ENCODE data around the gene SPECC1. TPM values are rescaled to one million over a fixed set of nuclear protein-coding genes. Genes with fewer than 3 reads are reported as not detected.

Gene SPECC1
- total RNA-seq, 1 experiment from 2014 or later: 103 TPM

- TF ChIP-seq USF1 (CRISPR knock-in tag; IDR thresholded peaks at IDR 0.05) (no peak), ZNF138 (CRISPR knock-in tag; conservative IDR thresholded peaks at IDR 0.05) (no peak), TEAD1 (CRISPR knock-in tag; IDR thresholded peaks at IDR 0.05) (no peak)
Observed at GRCh38 chr17:20291853-20292252, 282.7 kb downstream of the SPECC1 start (continued).

- Mint-ChIP-seq H3K27me3 (ENCODE audit: low read depth) (no peaks in the 10 kb centered on the region), H3K4me1 (no peaks in the 10 kb centered on the region), H3K36me3 (peaks cover 40% of the 10 kb centered on the region), H3K9me3 (peaks cover 9% of the 10 kb centered on the region), H3K27ac (no peak overlapping the region), H3K4me3 (no peak overlapping the region)
- ChIA-PET CTCF (no interaction called here), POLR2A (no interaction called here)
- no peak for TF ChIP-seq CDX4 (CRISPR knock-in tag; IDR thresholded peaks at IDR 0.05; ENCODE audit: borderline replicate concordance)
- TF ChIP-seq USF1 (CRISPR knock-in tag; IDR thresholded peaks at IDR 0.05): no peak
- TF ChIP-seq NR1H2 (CRISPR knock-in tag; IDR thresholded peaks at IDR 0.05): no peak
- TF ChIP-seq JUN (CRISPR knock-in tag; IDR thresholded peaks at IDR 0.05): no peak
- TF ChIP-seq ATF2 (CRISPR knock-in tag; IDR thresholded peaks at IDR 0.05; ENCODE audit: borderline replicate concordance, low read depth): no peak
- TF ChIP-seq NR2C2 (CRISPR knock-in tag; IDR thresholded peaks at IDR 0.05): no peak
- TF ChIP-seq GABPB1 (CRISPR knock-in tag; IDR thresholded peaks at IDR 0.05): no peak
- no peak for TF ChIP-seq STAT6 (CRISPR knock-in tag; conservative IDR thresholded peaks at IDR 0.05; ENCODE audit: low read depth)
- TF ChIP-seq SOX15 (CRISPR knock-in tag; IDR thresholded peaks at IDR 0.05): no peak
- no peak for TF ChIP-seq MYBL2 (CRISPR knock-in tag; IDR thresholded peaks at IDR 0.05)
- no peak for TF ChIP-seq ATF1 (CRISPR knock-in tag; IDR thresholded peaks at IDR 0.05)
- DNase-seq (ENCODE audit: low spot score): no peak
- no peak for ATAC-seq
Observed at GRCh38 chr17:20293501-20293900, 284.3 kb downstream of the SPECC1 start.

- Mint-ChIP-seq H3K9me3 (peaks cover 8% of the 10 kb centered on the region), H3K27ac (no peak overlapping the region), H3K4me3 (no peak overlapping the region), H3K27me3 (ENCODE audit: low read depth) (no peaks in the 10 kb centered on the region), H3K36me3 (peaks cover 42% of the 10 kb centered on the region), H3K4me1 (no peaks in the 10 kb centered on the region)
- DNase-seq (ENCODE audit: low spot score) (no peak), ATAC-seq (no peak)
- CTCF ChIA-PET: no interaction called here
- POLR2A ChIA-PET: no interaction called here
- TF ChIP-seq ZNF317 (CRISPR knock-in tag; IDR thresholded peaks at IDR 0.05; ENCODE audit: borderline replicate concordance, low read depth) (no peak), OVOL2 (CRISPR knock-in tag; IDR thresholded peaks at IDR 0.05; ENCODE audit: borderline replicate concordance) (no peak), ETV6 (CRISPR knock-in tag; IDR thresholded peaks at IDR 0.05) (no peak), E2F1 (CRISPR knock-in tag; IDR thresholded peaks at IDR 0.05) (no peak), ZNF416 (CRISPR knock-in tag; IDR thresholded peaks at IDR 0.05) (no peak), PRDM15 (CRISPR knock-in tag; IDR thresholded peaks at IDR 0.05) (no peak), ZNF263 (CRISPR knock-in tag; IDR thresholded peaks at IDR 0.05; ENCODE audit: low read depth) (no peak), FOXK1 (CRISPR knock-in tag; IDR thresholded peaks at IDR 0.05) (no peak), ZNF121 (CRISPR knock-in tag; IDR thresholded peaks at IDR 0.05) (no peak)
Observed at GRCh38 chr17:20294120-20294519, 285.0 kb downstream of the SPECC1 start.
